Measurements from ENCODE around the gene THSD7A.

Gene THSD7A

GRCh38 chr7:11831156-11831735, 752 bp downstream of the THSD7A start:
- DNase-seq (ENCODE audit: insufficient read length, low spot score) (no peak), FAIRE-seq (no peak)
- no peak for TF ChIP-seq CTCF (IDR thresholded peaks at IDR 0.05; ENCODE audit: insufficient read depth, missing control alignments)

DNA sequence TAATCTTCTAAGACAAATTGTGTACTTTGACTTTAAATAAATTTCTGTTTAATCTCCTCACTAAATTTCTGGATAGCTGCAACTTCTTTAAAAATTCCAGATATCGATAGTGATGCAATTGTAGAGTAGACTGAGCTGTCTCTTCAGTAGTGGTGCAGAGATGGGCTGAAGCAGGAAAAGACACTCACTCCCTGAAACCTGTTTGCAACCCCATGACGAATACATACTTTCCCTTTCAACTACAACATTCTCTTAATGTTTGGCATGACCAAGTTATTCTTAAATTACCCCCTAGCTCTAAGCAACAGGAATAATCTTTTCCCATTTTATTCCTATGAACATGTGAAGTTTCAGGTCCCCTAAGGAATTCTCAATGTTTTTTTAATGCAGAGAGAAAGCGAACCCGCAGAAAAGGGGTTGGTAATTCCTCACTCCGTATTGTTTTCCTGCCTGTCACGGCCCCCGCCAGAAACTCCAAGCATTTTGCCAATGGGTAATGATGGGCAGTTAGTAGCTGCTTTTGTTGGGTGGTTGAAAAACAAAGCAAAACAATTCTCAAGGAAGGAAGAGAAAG, 1.3 kb downstream of the THSD7A start:
- FAIRE-seq (no peak), DNase-seq (ENCODE audit: insufficient read length, low spot score) (no peak)
- no peak for TF ChIP-seq CTCF (IDR thresholded peaks at IDR 0.05; ENCODE audit: insufficient read depth, missing control alignments)

DNA sequence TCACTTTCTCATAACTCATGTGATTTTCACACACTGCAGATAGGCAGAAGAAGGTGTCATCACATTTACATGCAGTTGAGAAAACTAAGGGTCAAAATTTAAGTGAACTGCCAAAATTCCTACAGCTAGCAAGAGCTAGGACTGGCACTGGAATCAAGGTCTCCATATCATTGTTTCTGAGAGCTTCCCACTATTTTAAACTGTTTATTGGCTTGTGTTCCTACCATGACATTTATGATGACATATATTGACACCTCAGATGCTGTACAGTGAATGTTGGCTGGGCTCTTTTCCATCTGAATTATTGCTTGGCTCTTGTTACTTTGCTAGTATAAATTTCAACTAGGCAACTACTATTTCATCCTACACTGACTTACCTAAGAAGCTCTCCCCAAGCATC, 2.0 kb downstream of the THSD7A start:
- no peak for FAIRE-seq
- no peak for DNase-seq (ENCODE audit: insufficient read length, low spot score)
- TF ChIP-seq CTCF (IDR thresholded peaks at IDR 0.05; ENCODE audit: insufficient read depth, missing control alignments) = no peak

GRCh38 chr7:11819947-11820346, 12.1 kb downstream of the THSD7A start:
- DNase-seq (ENCODE audit: insufficient read length, low spot score) = no peak
- FAIRE-seq = no peak
- no peak for TF ChIP-seq CTCF (IDR thresholded peaks at IDR 0.05; ENCODE audit: insufficient read depth, missing control alignments)

GRCh38 chr7:11819271-11819670, 12.7 kb downstream of the THSD7A start:
- DNase-seq (ENCODE audit: insufficient read length, low spot score) (no peak), FAIRE-seq (no peak)
- TF ChIP-seq CTCF (IDR thresholded peaks at IDR 0.05; ENCODE audit: insufficient read depth, missing control alignments) = no peak

- no peak for FAIRE-seq
- no peak for TF ChIP-seq CTCF (IDR thresholded peaks at IDR 0.05; ENCODE audit: insufficient read depth, missing control alignments)
- DNase-seq (ENCODE audit: insufficient read length, low spot score) = no peak
Measured at GRCh38 chr7:11818281-11818680, 13.7 kb downstream of the THSD7A start.

GRCh38 chr7:11817111-11817740, 14.8 kb downstream of the THSD7A start:
- DNase-seq (ENCODE audit: insufficient read length, low spot score) = no peak
- TF ChIP-seq CTCF (IDR thresholded peaks at IDR 0.05; ENCODE audit: insufficient read depth, missing control alignments) = no peak
- FAIRE-seq = no peak
